Measurements from ENCODE around the gene CD300E. TPM values are rescaled to one million over a fixed set of nuclear protein-coding genes. Genes with fewer than 3 reads are reported as not detected.

The CD300E gene
- total RNA-seq, 6 experiments from 2014 or later: not detected

DNA sequence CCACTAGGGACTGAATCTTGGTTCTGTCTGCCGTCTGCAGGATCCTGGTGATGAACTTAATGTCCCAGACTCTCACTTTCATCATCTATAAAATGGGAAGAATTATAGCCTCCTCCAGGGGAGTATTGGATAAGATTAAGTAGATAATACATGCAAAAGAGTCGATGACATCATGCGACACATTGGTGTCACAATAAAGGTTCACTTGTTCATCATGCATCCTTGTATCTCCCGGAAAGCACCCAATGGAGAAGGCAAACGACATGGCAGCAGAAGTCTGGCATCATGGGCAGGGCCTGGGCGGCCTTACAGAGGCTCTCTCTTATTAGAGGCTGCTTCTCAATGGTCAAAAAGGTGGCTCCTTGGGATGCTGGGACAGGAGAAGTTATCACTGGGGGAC lies 35.1 kb upstream of the CD300E start:
- Mint-ChIP-seq H3K4me1 (ENCODE audit: low read depth) (no peaks in the 10 kb centered on the region), H3K4me3 (no peak overlapping the region), H3K36me3 (ENCODE audit: low read depth) (no peaks in the 10 kb centered on the region), H3K27me3 (ENCODE audit: insufficient read depth) (no peaks in the 10 kb centered on the region), H3K9me3 (peaks cover 24% of the 10 kb centered on the region), H3K27ac (no peak overlapping the region)
- TF ChIP-seq, protein P1, sequence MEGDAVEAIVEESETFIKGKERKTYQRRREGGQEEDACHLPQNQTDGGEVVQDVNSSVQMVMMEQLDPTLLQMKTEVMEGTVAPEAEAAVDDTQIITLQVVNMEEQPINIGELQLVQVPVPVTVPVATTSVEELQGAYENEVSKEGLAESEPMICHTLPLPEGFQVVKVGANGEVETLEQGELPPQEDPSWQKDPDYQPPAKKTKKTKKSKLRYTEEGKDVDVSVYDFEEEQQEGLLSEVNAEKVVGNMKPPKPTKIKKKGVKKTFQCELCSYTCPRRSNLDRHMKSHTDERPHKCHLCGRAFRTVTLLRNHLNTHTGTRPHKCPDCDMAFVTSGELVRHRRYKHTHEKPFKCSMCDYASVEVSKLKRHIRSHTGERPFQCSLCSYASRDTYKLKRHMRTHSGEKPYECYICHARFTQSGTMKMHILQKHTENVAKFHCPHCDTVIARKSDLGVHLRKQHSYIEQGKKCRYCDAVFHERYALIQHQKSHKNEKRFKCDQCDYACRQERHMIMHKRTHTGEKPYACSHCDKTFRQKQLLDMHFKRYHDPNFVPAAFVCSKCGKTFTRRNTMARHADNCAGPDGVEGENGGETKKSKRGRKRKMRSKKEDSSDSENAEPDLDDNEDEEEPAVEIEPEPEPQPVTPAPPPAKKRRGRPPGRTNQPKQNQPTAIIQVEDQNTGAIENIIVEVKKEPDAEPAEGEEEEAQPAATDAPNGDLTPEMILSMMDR (IDR thresholded peaks at IDR 0.05): no peak
- no peak for DNase-seq

DNA sequence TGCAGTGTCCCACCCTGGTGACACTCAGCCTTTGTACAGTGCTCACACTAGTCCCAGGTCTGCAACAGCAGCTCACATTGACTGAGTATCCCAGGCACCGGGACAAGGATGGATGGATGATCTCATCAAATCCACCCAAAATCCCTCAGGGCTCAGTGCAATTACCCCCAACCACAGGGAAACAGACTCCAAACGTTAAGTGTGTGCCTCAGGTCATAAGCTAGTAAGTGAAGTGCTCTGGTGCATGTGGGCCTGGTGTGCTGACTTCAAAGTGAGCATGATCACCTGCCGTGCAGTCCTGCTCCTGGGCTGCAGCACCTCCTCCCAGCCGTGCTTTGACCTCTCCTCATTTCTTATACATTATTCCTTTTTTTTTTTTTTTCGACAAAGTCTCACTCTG lies 31.2 kb upstream of the CD300E start:
- Mint-ChIP-seq H3K36me3 (ENCODE audit: low read depth) (no peaks in the 10 kb centered on the region; the same call in 1 of the 2 replicates), H3K9me3 (peaks cover 17% of the 10 kb centered on the region), H3K4me3 (no peak overlapping the region), H3K27me3 (ENCODE audit: insufficient read depth) (peaks cover 2% of the 10 kb centered on the region), H3K4me1 (ENCODE audit: low read depth) (no peaks in the 10 kb centered on the region), H3K27ac (no peak overlapping the region)
- TF ChIP-seq, protein P1 (IDR thresholded peaks at IDR 0.05): no peak
- no peak for DNase-seq

DNA sequence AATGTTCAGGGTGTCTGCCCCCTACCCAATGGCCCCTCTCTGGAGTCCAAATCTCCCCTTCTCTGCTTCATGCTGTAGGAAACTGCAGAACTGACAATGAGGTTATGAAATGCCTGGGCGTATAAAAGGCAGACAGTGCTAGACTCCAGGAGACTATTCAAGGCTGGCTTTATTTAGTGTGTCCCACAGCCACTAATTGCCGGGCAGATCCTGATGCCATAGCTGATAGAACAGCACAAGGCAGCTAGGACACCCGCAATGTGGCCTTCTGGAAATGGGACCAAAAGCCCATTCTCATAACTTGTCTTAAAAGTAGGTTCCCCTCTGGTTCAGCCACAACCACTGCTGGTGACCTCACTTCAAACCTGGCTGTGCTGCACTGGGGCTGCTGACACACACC lies 28.5 kb upstream of the CD300E start:
- Mint-ChIP-seq H3K27ac (no peak overlapping the region), H3K4me1 (ENCODE audit: low read depth) (no peaks in the 10 kb centered on the region), H3K36me3 (ENCODE audit: low read depth) (no peaks in the 10 kb centered on the region; the same call in 1 of the 2 replicates), H3K27me3 (ENCODE audit: insufficient read depth) (peaks cover 2% of the 10 kb centered on the region), H3K9me3 (peaks cover 18% of the 10 kb centered on the region), H3K4me3 (no peak overlapping the region)
- no peak for DNase-seq
- TF ChIP-seq, protein P1 (IDR thresholded peaks at IDR 0.05): no peak

DNA sequence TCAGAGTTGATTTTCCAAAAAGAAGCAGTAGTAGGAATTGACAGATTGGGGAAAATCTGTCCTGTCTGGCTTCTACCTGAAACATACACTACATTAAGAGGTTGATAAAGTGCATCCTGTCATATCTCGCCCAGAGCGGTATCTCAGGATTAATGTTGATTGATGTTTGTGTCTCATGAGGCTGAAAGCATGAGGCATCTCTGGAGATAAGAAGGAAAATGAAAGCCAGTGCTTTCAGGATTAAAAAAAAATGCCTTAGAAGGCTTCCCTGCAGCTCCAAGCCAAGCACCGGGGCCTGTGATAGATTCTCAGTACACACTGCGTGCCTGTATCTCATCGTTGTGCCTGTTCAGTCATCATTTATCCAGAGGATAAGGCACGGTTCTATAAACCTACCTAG lies 26.4 kb upstream of the CD300E start:
- Mint-ChIP-seq H3K27ac (no peak overlapping the region), H3K4me3 (no peak overlapping the region), H3K4me1 (ENCODE audit: low read depth) (no peaks in the 10 kb centered on the region), H3K27me3 (ENCODE audit: insufficient read depth) (peaks cover 2% of the 10 kb centered on the region), H3K9me3 (peaks cover 13% of the 10 kb centered on the region; the same call in 1 of the 2 replicates), H3K36me3 (ENCODE audit: low read depth) (no peaks in the 10 kb centered on the region; the same call in 1 of the 2 replicates)
- TF ChIP-seq, protein P1 (IDR thresholded peaks at IDR 0.05): no peak
- no peak for DNase-seq

DNA sequence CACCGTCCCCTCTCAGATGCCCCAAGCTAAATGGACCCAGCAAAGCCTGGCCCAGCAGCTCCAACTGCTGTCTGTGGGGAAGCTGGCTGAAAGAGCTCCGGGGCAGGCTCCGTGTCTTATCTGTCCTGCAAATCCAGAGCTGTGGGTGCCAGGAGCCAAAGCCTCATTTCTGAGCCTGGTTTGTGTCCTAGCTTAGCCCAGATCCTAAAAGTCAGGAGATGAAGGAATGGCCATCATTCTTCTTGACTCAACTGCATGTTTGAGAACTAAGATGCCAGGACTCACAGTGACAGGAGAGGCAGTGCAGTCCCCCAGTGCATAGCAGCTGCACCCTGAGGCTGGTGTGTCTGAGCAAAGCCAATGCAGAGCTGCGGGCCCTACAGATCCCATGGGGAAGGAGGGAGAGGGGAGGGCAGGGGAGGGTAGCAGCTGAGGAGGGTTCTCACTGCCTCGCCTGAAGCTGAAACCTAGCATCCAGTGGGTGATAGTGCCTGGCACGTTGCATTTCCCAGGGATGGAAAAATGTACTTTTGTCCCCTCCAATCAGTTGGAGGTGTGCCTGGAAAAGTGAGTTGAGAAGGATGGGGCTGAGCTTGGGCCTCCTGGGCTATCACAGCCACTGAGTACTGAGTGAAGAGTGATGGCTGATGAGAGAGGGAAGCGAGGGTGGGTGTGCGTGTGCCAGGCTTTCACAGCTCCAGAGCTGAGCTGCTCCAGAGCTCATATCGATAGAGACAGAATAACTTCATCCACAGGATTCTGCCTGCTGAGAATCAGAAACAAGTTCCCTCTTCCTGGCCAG lies 24.5 kb upstream of the CD300E start:
- Mint-ChIP-seq H3K36me3 (ENCODE audit: low read depth) (no peaks in the 10 kb centered on the region; the same call in 1 of the 2 replicates), H3K4me1 (ENCODE audit: low read depth) (no peaks in the 10 kb centered on the region), H3K27me3 (ENCODE audit: insufficient read depth) (peaks cover 2% of the 10 kb centered on the region), H3K4me3 (no peak overlapping the region), H3K27ac (no peak overlapping the region), H3K9me3 (peaks cover 20% of the 10 kb centered on the region; the same call in 1 of the 2 replicates)
- no peak for DNase-seq
- TF ChIP-seq, protein P1 (IDR thresholded peaks at IDR 0.05): no peak

Measured in HFFc6 (cell line).